HEK293 (cell line): ENCODE results near the gene PRSS8.

Experiments used
- CTCF ChIA-PET: fragments of 350-600 bp; formaldehyde crosslinking; extraction: SDS; loops from one replicate; lab custom pipeline; 2021; ENCODE audit warnings: antibody characterized with exemption; lab: Yijun Ruan, JAX
- POLR2A ChIA-PET: fragments of 300-600 bp; formaldehyde crosslinking; extraction: SDS; loops from one replicate; lab custom pipeline; 2020; ENCODE audit warnings: antibody characterized with exemption, inconsistent platforms; lab: Yijun Ruan, JAX
- H3K27ac ChIP-seq: fragments of 200-500 bp; sonication (Bioruptor generic); 2 replicates; pipeline ENCODE4 v1.5.1; 2014; ENCODE audit warnings: low read depth, low read length, control low read depth, inconsistent platforms; ENCODE audit errors: extremely low read depth
- H3K36me3 ChIP-seq, 2 experiments: fragments of 200-500 bp in 1 of 2; sonication (Bioruptor generic) in 1 of 2; 1 replicate in 1 of 2; 2 replicates in 1 of 2; pipeline ENCODE4 v1.5.1; 2014 to 2017; ENCODE audit warnings: inconsistent platforms in 2 of 2, low read length in 2 of 2; ENCODE audit not compliant: control insufficient read depth in 2 of 2, insufficient read depth in 1 of 2
- H3K4me1 ChIP-seq: fragments of 200-500 bp; sonication (Bioruptor generic); 2 replicates; pipeline ENCODE4 v1.5.1; 2014; ENCODE audit warnings: mild to moderate bottlenecking, low read length, inconsistent platforms; ENCODE audit not compliant: control insufficient read depth, insufficient read depth
- H3K4me3 ChIP-seq: 2 replicates; pipeline ENCODE4 v1.5.1; 2011; ENCODE audit warnings: low read depth, mild to moderate bottlenecking, control low read depth, low read length, moderate library complexity
- H3K9me3 ChIP-seq: fragments of 200-500 bp; sonication (Bioruptor generic); 2 replicates; pipeline ENCODE4 v1.5.1; 2014; ENCODE audit warnings: low read depth, low read length, inconsistent platforms; ENCODE audit not compliant: control insufficient read depth, insufficient read depth
- BCL11B ChIP-seq: fragments of 450-650 bp; formaldehyde crosslinking; IDR thresholded peaks from 2 replicates; pipeline ENCODE4 v1.5.1; 2016; ENCODE audit warnings: low read depth, missing biosample characterization, missing genetic modification characterization
- PRDM6 ChIP-seq: fragments of 450-650 bp; formaldehyde crosslinking; IDR thresholded peaks from 2 replicates; pipeline ENCODE4 v1.5.1; 2017; ENCODE audit warnings: missing biosample characterization, missing genetic modification characterization
- SALL2 ChIP-seq: fragments of 450-650 bp; formaldehyde crosslinking; IDR thresholded peaks from 2 replicates; pipeline ENCODE4 v1.5.0; 2017; ENCODE audit warnings: missing biosample characterization, mild to moderate bottlenecking, missing genetic modification characterization, borderline replicate concordance
- SCRT2 ChIP-seq: fragments of 450-650 bp; formaldehyde crosslinking; IDR thresholded peaks from 2 replicates; pipeline ENCODE4 v1.5.1; 2016; ENCODE audit warnings: missing biosample characterization, missing genetic modification characterization
- ZBTB17 ChIP-seq: fragments of 450-650 bp; formaldehyde crosslinking; IDR thresholded peaks from 2 replicates; pipeline ENCODE4 v1.5.1; 2016; ENCODE audit warnings: missing biosample characterization, missing genetic modification characterization
- ZFHX2 ChIP-seq: fragments of 450-650 bp; formaldehyde crosslinking; conservative IDR thresholded peaks from 2 replicates; pipeline ENCODE4 v1.5.1; 2016; ENCODE audit warnings: missing biosample characterization, missing genetic modification characterization
- ZFP69B ChIP-seq: fragments of 450-650 bp; formaldehyde crosslinking; IDR thresholded peaks from 2 replicates; pipeline ENCODE4 v1.5.1; 2016; ENCODE audit warnings: missing biosample characterization, missing genetic modification characterization
- ZNF114 ChIP-seq: fragments of 450-650 bp; formaldehyde crosslinking; IDR thresholded peaks from 2 replicates; pipeline ENCODE4 v1.5.0; 2017; ENCODE audit warnings: missing biosample characterization, missing genetic modification characterization
- ZNF146 ChIP-seq: fragments of 450-650 bp; formaldehyde crosslinking; IDR thresholded peaks from 2 replicates; pipeline ENCODE4 v1.5.1; 2016; ENCODE audit warnings: missing biosample characterization, missing genetic modification characterization
- ZNF174 ChIP-seq: fragments of 450-650 bp; formaldehyde crosslinking; IDR thresholded peaks from 2 replicates; pipeline ENCODE4 v1.5.0; 2017; ENCODE audit warnings: missing biosample characterization, mild to moderate bottlenecking, missing genetic modification characterization
- ZNF202 ChIP-seq: fragments of 450-650 bp; formaldehyde crosslinking; IDR thresholded peaks from 2 replicates; pipeline ENCODE4 v1.5.1; 2016; ENCODE audit warnings: missing biosample characterization, missing genetic modification characterization, borderline replicate concordance
- ZNF362 ChIP-seq: fragments of 450-650 bp; formaldehyde crosslinking; IDR thresholded peaks from 2 replicates; pipeline ENCODE4 v1.5.1; 2016; ENCODE audit warnings: missing biosample characterization, missing genetic modification characterization
- ZNF777 ChIP-seq: fragments of 450-650 bp; formaldehyde crosslinking; IDR thresholded peaks from 2 replicates; pipeline ENCODE4 v1.5.1; 2017; ENCODE audit warnings: missing biosample characterization, missing genetic modification characterization, borderline replicate concordance
- TF ChIP-seq, protein P1 (sequence below): fragments of 450-650 bp; formaldehyde crosslinking; IDR thresholded peaks from 2 replicates; pipeline ENCODE4 v1.5.1; 2016; ENCODE audit warnings: missing biosample characterization, missing genetic modification characterization

Gene PRSS8

DNA sequence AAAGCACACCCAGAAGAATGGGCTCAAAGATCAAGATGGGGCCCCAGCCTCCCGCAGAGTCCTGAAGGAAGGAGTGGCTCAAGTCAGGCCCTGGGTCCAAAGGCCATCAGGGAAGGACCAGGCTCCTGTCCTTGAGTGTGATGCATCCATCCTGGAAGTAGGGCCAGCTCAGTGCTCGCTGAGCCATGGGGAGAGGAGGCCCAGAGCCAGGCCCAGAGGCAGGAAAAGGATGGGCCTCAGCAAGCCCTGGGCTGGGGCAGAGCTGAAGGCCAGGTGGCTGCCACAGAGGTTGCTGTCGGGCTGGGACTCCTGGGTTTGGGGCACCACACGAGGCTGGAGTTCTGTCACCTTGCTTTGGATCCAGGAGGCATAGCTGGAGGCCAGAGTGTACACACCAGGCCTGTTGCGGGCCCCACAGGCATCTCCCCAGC lies 3.7 kb downstream of the PRSS8 start:
- Histone ChIP-seq H3K9me3 (no peaks in the 10 kb centered on the region), H3K4me1 (peaks cover 11% of the 10 kb centered on the region; the same call in 1 of the 2 replicates)
- CTCF ChIA-PET = interaction anchor here (1.9 kb wide), 1 partner anchor 11 kb away, joined by 13 read pairs; no protein-coding TSS in a partner anchor
- POLR2A ChIA-PET = interaction anchor here (1.1 to 5.7 kb wide), 4 partner anchors 10 to 327 kb away, joined by 3 to 35 read pairs (median 5); partner anchors contain the start of genes ARMC5 and KAT8
- TF ChIP-seq ZNF362 = no peak
- TF ChIP-seq ZNF146 (tag by site-specific recombination) = no peak
- TF ChIP-seq BCL11B (tag by site-specific recombination) = no peak
- TF ChIP-seq, protein P1, sequence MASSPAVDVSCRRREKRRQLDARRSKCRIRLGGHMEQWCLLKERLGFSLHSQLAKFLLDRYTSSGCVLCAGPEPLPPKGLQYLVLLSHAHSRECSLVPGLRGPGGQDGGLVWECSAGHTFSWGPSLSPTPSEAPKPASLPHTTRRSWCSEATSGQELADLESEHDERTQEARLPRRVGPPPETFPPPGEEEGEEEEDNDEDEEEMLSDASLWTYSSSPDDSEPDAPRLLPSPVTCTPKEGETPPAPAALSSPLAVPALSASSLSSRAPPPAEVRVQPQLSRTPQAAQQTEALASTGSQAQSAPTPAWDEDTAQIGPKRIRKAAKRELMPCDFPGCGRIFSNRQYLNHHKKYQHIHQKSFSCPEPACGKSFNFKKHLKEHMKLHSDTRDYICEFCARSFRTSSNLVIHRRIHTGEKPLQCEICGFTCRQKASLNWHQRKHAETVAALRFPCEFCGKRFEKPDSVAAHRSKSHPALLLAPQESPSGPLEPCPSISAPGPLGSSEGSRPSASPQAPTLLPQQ (tag by site-specific recombination) = peak; percentile 35; the same call in 1 of the 2 replicates
- no peak for TF ChIP-seq ZFHX2 (tag by site-specific recombination)
- TF ChIP-seq ZFP69B = 0 out of 2 replicates have a peak, but pooled peaks have one; percentile 26
- TF ChIP-seq SALL2 (tag by site-specific recombination) = no peak
- TF ChIP-seq, all 188 proteins: peak for 2
- peaks cover 0 to 55% of the 10 kb centered on the region in 2 experiments; a peak in 1 of 3 replicates for H3K36me3 ChIP-seq
- H3K27ac ChIP-seq = no peak overlapping the region
- H3K4me3 ChIP-seq = no peak overlapping the region

- Histone ChIP-seq H3K4me3 (no peak overlapping the region), H3K9me3 (no peaks in the 10 kb centered on the region), H3K4me1 (peaks cover 11% of the 10 kb centered on the region; the same call in 1 of the 2 replicates), H3K27ac (no peak overlapping the region), H3K36me3 (peaks cover 0 to 59% of the 10 kb centered on the region in 2 experiments; a peak in 1 of 3 replicates)
- TF ChIP-seq ZNF174 (tag by site-specific recombination) (no peak), SCRT2 (tag by site-specific recombination) (no peak), PRDM6 (tag by site-specific recombination) (no peak), ZNF777 (tag by site-specific recombination) (no peak), ZNF114 (tag by site-specific recombination) (no peak), ZBTB17 (tag by site-specific recombination) (no peak)
- ChIA-PET POLR2A (interaction anchor here (1.1 to 5.7 kb wide), 4 partner anchors 10 to 328 kb away, joined by 3 to 35 read pairs (median 5); partner anchors contain the start of genes ARMC5 and KAT8), CTCF (interaction anchor here (1.9 kb wide), 1 partner anchor 11 kb away, joined by 13 read pairs; no protein-coding TSS in a partner anchor)
These were observed 4.1 kb downstream of the PRSS8 start for GRCh38 chr16:31131416-31131815.

DNA sequence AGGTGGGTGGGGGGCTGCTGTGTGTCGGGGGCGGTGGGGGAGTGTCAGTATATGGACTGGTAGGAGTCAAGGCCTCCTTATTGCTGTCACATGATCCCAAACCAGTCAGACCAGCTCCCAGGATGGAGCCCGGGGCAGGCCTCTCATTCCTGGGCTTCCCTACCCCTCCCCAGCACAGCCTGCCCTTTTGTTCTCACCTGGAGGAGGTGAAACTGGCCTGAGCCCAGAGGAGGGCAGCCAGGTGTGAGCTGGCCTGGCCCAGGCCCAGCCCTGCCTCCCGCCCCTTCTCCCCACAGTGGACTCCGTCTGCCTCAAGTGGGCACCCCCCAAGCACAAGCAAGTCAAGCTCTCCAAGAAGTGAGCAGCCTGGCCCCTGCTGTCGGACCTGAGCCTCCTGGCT lies 4.6 kb downstream of the PRSS8 start:
- peaks cover 0 to 63% of the 10 kb centered on the region in 2 experiments; a peak in 1 of 3 replicates for H3K36me3 ChIP-seq
- peaks cover 11% of the 10 kb centered on the region; the same call in 1 of the 2 replicates for H3K4me1 ChIP-seq
- no peaks in the 10 kb centered on the region for H3K9me3 ChIP-seq
- ChIA-PET CTCF (interaction anchor here (0.7 to 1.9 kb wide), 2 partner anchors 12 to 26 kb away, joined by 3 to 13 read pairs; no protein-coding TSS in a partner anchor), POLR2A (interaction anchor here (1.1 to 5.7 kb wide), 2 partner anchors 13 to 328 kb away, joined by 3 to 35 read pairs; partner anchors contain the start of genes ARMC5 and KAT8)
- TF ChIP-seq ZNF202 (tag by site-specific recombination) = no peak
- H3K4me3 ChIP-seq = no peak overlapping the region
- H3K27ac ChIP-seq = no peak overlapping the region
